ENCODE results near the gene TUBGCP6.

Gene TUBGCP6

DNA sequence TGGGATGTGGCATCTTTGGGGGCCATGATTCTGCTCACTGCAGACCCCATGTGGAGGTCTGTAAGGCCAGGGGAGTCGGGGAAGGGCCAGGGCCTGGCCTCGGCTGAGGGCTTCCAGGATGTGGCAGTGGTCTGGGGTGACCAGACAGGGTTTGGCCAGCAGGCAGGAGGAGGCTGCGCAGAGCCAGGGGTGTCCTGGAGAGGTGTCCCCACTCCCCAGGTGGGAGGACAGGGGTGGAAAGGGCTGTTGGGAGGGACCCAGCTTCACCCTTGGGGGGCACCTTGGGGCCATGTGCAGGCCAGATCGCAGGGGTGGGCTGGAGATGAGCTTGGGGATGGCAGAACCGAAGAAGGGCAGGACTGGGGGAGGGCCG, 70.9 kb downstream of the TUBGCP6 start:
- H3K27ac ChIP-seq = no peak overlapping the region
- H3K4me3 ChIP-seq (IDR thresholded peaks at IDR 0.05; ENCODE audit: insufficient read depth, low read depth, low read length) = no peak overlapping the region
- H4K20me1 ChIP-seq (ENCODE audit: insufficient read depth) = no peaks in the 10 kb centered on the region
- no peaks in the 10 kb centered on the region for H3K79me2 ChIP-seq (ENCODE audit: insufficient read depth, low read depth)
- no peak overlapping the region for H3K4me2 ChIP-seq
- TF ChIP-seq, protein P1, sequence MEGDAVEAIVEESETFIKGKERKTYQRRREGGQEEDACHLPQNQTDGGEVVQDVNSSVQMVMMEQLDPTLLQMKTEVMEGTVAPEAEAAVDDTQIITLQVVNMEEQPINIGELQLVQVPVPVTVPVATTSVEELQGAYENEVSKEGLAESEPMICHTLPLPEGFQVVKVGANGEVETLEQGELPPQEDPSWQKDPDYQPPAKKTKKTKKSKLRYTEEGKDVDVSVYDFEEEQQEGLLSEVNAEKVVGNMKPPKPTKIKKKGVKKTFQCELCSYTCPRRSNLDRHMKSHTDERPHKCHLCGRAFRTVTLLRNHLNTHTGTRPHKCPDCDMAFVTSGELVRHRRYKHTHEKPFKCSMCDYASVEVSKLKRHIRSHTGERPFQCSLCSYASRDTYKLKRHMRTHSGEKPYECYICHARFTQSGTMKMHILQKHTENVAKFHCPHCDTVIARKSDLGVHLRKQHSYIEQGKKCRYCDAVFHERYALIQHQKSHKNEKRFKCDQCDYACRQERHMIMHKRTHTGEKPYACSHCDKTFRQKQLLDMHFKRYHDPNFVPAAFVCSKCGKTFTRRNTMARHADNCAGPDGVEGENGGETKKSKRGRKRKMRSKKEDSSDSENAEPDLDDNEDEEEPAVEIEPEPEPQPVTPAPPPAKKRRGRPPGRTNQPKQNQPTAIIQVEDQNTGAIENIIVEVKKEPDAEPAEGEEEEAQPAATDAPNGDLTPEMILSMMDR (conservative IDR thresholded peaks at IDR 0.05; ENCODE audit: low read depth, low read length) = no peak
- no peak overlapping the region for H3K9ac ChIP-seq
- H3K27me3 ChIP-seq (ENCODE audit: insufficient read depth, low read depth) = no peaks in the 10 kb centered on the region
- H3K36me3 ChIP-seq (ENCODE audit: insufficient read depth) = no peaks in the 10 kb centered on the region
- H3K4me1 ChIP-seq (ENCODE audit: low read depth, poor library complexity, severe bottlenecking) = no peaks in the 10 kb centered on the region
- H2AFZ ChIP-seq (ENCODE audit: low read depth) = no peak overlapping the region

- Histone ChIP-seq H3K27me3 (ENCODE audit: insufficient read depth, low read depth) (no peaks in the 10 kb centered on the region), H3K4me2 (no peak overlapping the region), H3K36me3 (ENCODE audit: insufficient read depth) (no peaks in the 10 kb centered on the region), H3K9ac (no peak overlapping the region), H3K79me2 (ENCODE audit: insufficient read depth, low read depth) (no peaks in the 10 kb centered on the region), H3K4me3 (IDR thresholded peaks at IDR 0.05; ENCODE audit: insufficient read depth, low read depth, low read length) (no peak overlapping the region), H4K20me1 (ENCODE audit: insufficient read depth) (no peaks in the 10 kb centered on the region), H3K4me1 (ENCODE audit: low read depth, poor library complexity, severe bottlenecking) (no peaks in the 10 kb centered on the region), H3K27ac (no peak overlapping the region), H2AFZ (ENCODE audit: low read depth) (no peak overlapping the region)
- TF ChIP-seq, protein P1 (conservative IDR thresholded peaks at IDR 0.05; ENCODE audit: low read depth, low read length) = no peak
These were observed 71.4 kb downstream of the TUBGCP6 start for GRCh38 chr22:50173311-50173982.

GRCh38 chr22:50171965-50172421, 72.8 kb downstream of the TUBGCP6 start:
- H3K4me3 ChIP-seq (IDR thresholded peaks at IDR 0.05; ENCODE audit: insufficient read depth, low read depth, low read length) = no peak overlapping the region
- no peak overlapping the region for H3K9ac ChIP-seq
- H3K4me2 ChIP-seq = no peak overlapping the region
- no peaks in the 10 kb centered on the region for H3K4me1 ChIP-seq (ENCODE audit: low read depth, poor library complexity, severe bottlenecking)
- no peaks in the 10 kb centered on the region for H3K27me3 ChIP-seq (ENCODE audit: insufficient read depth, low read depth)
- H3K79me2 ChIP-seq (ENCODE audit: insufficient read depth, low read depth) = no peaks in the 10 kb centered on the region
- H3K27ac ChIP-seq = no peak overlapping the region
- no peak overlapping the region for H2AFZ ChIP-seq (ENCODE audit: low read depth)
- no peaks in the 10 kb centered on the region for H3K36me3 ChIP-seq (ENCODE audit: insufficient read depth)
- no peaks in the 10 kb centered on the region for H4K20me1 ChIP-seq (ENCODE audit: insufficient read depth)
- TF ChIP-seq, protein P1 (conservative IDR thresholded peaks at IDR 0.05; ENCODE audit: low read depth, low read length) = no peak

DNA sequence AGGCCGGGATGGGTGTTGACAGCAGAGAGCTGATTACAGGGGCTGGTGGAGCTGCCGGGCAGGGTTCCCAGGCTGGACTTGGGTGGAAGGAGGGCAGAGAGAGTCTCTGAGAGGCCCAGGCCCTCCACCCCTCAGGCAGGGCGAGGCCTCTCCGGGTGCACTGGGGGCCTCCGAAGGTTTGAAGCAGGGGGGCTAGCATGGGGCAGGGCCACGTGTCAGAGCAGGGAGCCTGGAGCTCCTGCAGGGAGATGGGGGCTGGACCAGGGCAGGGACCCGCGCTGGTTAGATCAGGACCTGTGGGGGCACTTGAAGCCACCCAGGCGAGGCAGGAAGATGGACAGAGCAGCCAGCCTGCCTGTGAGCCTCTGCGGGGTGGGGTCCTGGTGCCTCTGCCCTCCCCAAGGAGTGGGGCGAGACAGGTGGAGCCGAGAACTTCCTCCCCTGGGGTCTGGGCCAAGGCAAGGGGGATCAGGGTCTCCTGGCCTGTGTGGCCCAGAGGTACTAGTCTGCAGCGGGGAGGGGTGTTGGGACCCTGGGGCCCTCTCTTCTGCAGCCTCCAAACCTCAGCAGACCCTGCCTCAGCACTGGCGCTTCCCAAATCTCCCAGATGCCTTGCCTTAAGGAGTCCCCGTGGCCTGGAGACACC, 73.4 kb downstream of the TUBGCP6 start:
- Histone ChIP-seq H4K20me1 (ENCODE audit: insufficient read depth) (no peaks in the 10 kb centered on the region), H3K4me1 (ENCODE audit: low read depth, poor library complexity, severe bottlenecking) (no peaks in the 10 kb centered on the region), H3K4me3 (IDR thresholded peaks at IDR 0.05; ENCODE audit: insufficient read depth, low read depth, low read length) (no peak overlapping the region)

More for the DNA sequence above, 73.4 kb downstream of the TUBGCP6 start:
- TF ChIP-seq, protein P1 (conservative IDR thresholded peaks at IDR 0.05; ENCODE audit: low read depth, low read length) = no peak
- Histone ChIP-seq H2AFZ (ENCODE audit: low read depth) (no peak overlapping the region), H3K4me2 (no peak overlapping the region), H3K27ac (no peak overlapping the region), H3K36me3 (ENCODE audit: insufficient read depth) (no peaks in the 10 kb centered on the region), H3K9ac (no peak overlapping the region), H3K27me3 (ENCODE audit: insufficient read depth, low read depth) (no peaks in the 10 kb centered on the region), H3K79me2 (ENCODE audit: insufficient read depth, low read depth) (no peaks in the 10 kb centered on the region)

All from KMS-11 (cell line).